ENCODE measurements around the gene TNNI3K.
A peak's percentile ranks its signal among the peaks of the same experiment; 100 is the strongest.

The TNNI3K gene

GRCh38 chr1:74314438-74314837, 79.3 kb downstream of the TNNI3K start:
- DNase-seq: no peak

GRCh38 chr1:74316302-74316701, 81.1 kb downstream of the TNNI3K start:
- no peak for DNase-seq

- no peak for DNase-seq
Measured at GRCh38 chr1:74317663-74318062, 82.5 kb downstream of the TNNI3K start.

DNA sequence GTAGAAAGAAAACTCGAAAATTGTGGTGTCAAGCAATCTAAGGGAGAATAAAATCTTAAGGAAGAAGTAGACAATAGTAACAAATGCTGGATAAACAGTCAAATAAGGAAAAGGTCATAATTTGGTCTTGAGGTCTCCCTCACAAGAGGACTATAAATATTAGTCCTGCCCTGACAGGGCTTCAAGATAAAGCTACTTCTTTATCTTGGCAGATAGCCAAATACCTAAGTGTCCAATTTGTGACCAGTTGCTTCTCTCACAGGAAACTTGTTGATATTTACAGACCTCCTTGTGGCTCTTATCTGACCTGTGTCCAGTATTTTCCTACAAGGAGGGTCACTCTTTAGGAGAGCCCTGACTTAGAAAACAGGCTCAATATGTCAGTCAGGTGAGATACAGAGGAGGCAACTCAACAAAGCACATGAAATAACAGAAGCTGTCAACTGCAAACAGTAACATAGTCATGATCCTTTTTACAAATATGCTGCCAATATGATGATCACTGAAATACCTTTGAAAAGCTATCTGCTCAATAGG, 88.8 kb downstream of the TNNI3K start:
- no peak for DNase-seq

GRCh38 chr1:74324684-74325448, 89.7 kb downstream of the TNNI3K start:
- no peak for DNase-seq

GRCh38 chr1:74328851-74329250, 93.7 kb downstream of the TNNI3K start:
- no peak for DNase-seq

- DNase-seq: no peak
Measured at GRCh38 chr1:74333244-74333643, 98.1 kb downstream of the TNNI3K start.

- no peak for DNase-seq
Measured at GRCh38 chr1:74334147-74334546, 99.0 kb downstream of the TNNI3K start.

GRCh38 chr1:74340656-74341055, 105.5 kb downstream of the TNNI3K start:
- no peak for DNase-seq

DNA sequence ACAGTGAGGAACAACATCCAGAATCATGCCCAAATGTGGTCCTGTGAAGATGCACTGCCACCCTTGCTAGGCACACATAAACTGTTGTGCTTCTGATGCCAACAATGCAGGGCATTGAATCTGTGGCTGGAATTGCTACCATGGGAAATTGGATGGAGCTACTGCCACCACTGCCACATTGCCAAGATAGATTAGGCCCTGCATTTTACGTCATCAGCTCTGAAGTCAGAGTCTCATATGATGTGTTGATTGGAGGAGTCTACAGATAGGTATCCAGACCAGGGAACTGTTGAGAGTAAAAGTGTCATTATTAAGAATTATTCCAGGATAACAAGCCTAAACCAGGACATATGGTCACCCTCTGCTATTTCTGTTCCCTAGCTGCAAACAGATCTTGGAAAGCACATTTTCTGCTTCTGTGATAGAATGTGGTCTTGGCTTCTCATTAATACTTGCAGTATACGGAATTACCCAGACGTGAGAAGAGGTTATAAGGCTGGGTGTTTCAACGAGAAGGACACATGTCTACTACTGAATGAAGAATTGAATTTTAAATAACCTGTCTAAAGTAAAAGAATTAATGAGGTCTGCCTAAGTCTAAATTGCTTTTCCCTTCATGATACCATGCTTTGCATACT, 106.6 kb downstream of the TNNI3K start:
- DNase-seq: no peak

DNA sequence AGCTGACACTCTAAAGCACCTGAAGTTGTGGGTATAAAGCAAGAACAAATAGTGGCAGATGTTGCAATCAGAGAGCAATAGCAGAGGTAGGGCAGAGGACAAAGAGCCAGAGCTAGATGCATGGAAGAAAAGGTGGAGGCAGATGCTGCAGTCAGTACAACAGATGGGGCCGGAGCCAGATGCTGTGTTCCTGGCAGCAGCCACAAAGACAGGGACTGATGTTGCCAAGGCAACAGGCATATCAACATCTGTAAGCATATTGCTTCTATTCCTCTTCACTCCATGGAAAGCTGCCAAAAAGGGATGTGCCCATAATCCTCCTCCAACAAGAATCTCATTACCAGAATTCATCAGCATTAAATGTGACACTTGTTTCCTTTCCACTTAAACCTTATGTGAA, 108.0 kb downstream of the TNNI3K start:
- peak; percentile 70 for DNase-seq

DNA sequence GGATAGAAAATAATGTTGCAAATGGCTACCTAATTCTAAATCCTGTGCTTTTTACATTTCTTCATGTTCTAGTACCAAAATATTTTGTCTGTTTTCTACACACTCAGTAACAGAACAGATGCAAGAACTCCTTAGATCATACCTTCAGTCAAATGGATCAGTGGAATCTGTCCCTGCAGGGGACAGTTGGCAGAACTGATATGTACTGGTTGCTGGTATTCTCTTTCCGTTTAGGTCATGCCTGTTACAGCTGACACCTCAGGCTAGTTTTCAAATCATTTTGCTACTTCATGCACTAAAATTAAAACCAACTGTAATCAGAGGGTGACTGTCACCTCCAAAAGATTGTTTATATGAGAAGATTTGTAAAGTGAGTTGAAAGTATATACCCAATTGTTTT, 109.2 kb downstream of the TNNI3K start:
- DNase-seq: no peak

- no peak for DNase-seq
Measured at GRCh38 chr1:74356493-74356892, 121.3 kb downstream of the TNNI3K start.

GRCh38 chr1:74357150-74357549, 122.0 kb downstream of the TNNI3K start:
- no peak for DNase-seq

DNA sequence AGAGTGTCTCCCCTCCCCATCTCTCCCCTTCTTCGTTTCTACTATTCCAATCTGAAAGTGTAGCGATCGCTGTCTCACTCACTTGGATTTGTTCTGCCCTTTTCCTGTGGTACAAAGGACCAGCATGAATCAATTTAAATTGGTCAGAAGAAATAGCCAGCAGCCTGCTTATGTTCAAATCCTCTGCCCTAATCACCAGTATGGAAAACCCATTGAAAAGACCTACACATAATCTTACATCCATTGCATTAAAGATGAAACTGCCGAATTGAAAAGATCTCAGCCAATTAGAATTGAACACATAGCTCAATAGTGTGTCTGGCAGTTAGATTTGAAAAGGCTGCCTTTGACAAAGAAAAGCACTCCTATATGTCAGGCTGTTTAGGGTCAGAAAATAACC, 122.6 kb downstream of the TNNI3K start:
- DNase-seq: no peak

DNA sequence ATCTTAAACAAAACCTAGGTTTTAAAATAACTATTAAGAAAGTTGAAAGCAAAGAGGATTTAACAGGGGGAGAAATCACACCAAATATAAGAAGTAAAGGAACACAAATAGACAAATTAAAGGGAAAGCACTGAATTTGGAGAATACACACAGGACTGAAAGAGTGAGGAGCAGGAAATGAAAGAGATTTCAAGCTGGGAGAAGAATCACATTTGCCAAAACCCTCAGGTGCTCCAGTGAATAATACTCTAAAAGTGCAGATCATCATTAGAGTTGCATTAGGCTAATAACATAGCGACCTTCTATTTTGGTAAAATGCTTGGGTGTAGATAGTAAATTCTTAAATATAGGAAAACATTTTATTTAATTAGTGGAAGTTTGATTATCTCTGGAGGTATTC, 127.5 kb downstream of the TNNI3K start:
- no peak for DNase-seq

DNA sequence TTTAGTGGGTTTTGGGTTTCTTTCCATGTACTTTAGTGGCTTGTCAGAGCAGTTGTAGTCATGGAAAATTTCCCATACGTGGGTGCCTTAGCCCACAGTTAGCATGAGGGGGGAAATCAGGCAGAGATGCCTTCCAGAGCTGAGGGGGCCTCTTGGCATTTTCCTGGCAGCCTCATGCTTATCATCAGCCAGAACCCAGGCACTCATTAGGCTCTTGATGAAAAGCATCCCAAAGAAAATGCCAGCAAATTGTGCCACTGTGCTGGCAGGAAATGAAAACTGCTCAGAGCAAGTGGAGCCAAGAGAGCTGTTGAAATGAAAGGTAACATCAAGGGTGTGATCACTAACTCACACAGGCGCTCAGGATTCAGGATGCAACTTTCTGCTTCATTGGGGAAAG, 128.0 kb downstream of the TNNI3K start:
- DNase-seq: peak; percentile 21

DNA sequence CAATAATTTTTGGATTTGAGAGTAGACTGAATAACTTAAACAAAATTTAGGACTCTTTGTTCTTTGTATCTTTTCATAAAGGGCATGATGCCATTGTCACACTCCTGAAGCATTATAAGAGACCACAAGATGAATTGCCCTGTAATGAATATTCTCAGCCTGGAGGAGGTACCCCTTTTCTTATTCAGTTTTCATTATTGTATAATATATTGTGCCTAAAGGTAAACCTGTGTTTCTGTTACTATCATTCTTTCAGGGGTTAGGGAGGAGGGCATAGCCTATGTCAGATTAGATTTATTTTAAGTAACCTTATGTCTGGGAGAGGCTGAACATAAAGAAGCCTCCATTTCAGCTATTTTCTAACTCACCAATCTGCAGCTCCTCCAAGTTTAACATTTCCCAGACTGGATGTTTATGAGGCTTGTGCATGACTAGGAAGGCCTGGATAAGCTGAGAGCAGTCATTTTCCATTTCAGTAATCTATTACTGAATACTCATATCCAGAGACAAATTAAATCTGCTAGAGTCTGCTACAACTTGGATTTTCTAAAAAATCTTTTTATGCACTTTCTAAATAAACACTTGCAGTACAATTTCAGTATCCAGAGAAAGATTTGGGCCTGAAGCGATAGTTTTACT, 132.1 kb downstream of the TNNI3K start:
- no peak for DNase-seq

- no peak for DNase-seq
Measured at GRCh38 chr1:74368335-74368734, 133.1 kb downstream of the TNNI3K start.

DNA sequence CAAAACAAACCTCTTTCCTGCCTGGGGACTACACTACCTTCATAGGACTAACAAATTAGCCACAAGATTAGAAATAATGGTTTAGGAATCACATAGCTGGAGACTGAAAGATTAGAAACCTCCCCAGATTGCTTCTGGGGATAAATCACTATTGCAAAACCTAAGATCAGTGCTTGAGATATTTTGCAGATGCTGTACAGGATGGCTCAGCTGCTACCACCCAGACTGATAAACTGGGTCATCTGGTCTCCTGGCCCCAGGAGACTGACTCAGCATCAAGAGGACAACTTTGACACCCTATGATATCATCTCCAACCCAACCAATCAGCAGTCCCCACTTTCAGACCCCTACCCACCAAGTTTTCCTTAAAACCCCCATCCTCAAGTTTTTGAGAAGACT, 140.2 kb downstream of the TNNI3K start:
- no peak for DNase-seq

DNA sequence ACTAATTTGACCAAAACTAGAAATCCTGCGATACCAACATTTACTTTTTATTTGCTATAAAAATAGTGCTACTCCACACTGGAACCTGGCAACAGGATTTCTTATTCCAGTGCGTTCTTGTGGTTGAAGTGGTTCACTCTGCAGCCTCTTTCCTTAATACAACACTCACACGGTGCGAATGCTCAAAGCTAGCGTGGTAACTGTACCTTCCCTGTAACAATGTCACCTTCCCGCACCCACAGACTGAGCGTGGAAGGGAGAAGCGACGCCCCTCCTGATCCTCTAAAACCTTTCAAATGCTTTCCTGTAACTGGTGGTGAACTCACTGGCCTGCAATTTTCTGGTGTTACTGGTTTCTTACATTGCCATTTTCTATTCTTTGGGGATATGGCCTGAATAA, 145.1 kb downstream of the TNNI3K start:
- DNase-seq: no peak

DNA sequence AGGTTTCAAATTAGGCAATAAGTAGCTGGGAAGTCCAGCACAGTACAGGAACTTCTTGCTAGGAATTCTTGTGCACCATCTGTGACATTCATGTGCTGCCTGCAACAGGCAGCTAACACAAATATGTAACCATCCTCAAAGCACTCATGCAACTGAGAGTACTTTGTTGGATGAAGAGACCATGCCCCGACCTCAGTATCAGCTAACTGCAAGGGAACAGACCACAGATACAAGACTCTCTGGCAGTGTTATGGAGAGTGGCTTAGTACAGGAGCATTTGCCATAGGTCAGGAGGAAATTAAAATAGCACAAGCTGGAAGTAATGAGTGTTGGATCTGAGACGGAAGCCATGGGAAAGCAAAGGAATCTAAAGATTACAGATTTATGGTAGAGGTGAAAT, 153.7 kb downstream of the TNNI3K start:
- DNase-seq: no peak

DNA sequence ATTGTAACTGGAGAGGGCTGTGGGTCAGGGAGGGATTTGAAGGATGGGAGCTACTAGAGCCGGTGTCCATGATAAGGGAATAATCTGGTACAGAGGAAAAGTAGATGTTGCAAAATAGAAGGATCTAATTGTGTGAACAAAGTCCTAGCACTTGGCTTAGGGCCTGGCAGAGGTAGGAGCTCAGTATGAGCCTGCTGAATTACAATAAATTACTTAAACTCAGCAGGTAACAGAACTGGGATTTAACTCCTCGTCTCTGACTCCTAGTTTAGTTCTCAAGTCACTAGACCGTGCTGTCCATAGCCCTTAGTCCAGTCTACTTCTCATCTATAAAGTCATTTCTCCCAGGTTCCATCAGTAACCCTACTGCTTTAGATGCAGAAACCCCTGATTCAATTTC, 157.0 kb downstream of the TNNI3K start:
- no peak for DNase-seq

- DNase-seq: no peak
Measured at GRCh38 chr1:74392840-74393239, 157.7 kb downstream of the TNNI3K start.

All from femur (tissue), 1 donor.